Activated T-cell treated with anti-CD3 and anti-CD28 coated beads, Interleukin-2, amount 50 U/mL, for 24 hours (primary cell): ENCODE data around the gene SH3BP4.

Source experiments
- DNase-seq: peaks from one replicate; pipeline ENCODE4 v3.0.0-alpha.2; 2020
- H3K27ac Mint-ChIP-seq: 2 replicates; pipeline ENCODE4 v1.8.0; 2020; ENCODE audit warnings: mild to moderate bottlenecking, mixed read lengths
- H3K27me3 Mint-ChIP-seq: 2 replicates; pipeline ENCODE4 v1.8.0; 2020; ENCODE audit warnings: mixed read lengths
- H3K36me3 Mint-ChIP-seq: 2 replicates; pipeline ENCODE4 v1.8.0; 2020; ENCODE audit warnings: low read depth, mixed read lengths
- H3K4me1 Mint-ChIP-seq: 2 replicates; pipeline ENCODE4 v1.8.0; 2020; ENCODE audit warnings: low read depth, mixed read lengths
- H3K4me3 Mint-ChIP-seq: 2 replicates; pipeline ENCODE4 v1.8.0; 2020; ENCODE audit warnings: mild to moderate bottlenecking, moderate library complexity, mixed read lengths
- H3K9me3 Mint-ChIP-seq: 2 replicates; pipeline ENCODE4 v1.8.0; 2020; ENCODE audit warnings: mixed read lengths

The SH3BP4 gene

DNA sequence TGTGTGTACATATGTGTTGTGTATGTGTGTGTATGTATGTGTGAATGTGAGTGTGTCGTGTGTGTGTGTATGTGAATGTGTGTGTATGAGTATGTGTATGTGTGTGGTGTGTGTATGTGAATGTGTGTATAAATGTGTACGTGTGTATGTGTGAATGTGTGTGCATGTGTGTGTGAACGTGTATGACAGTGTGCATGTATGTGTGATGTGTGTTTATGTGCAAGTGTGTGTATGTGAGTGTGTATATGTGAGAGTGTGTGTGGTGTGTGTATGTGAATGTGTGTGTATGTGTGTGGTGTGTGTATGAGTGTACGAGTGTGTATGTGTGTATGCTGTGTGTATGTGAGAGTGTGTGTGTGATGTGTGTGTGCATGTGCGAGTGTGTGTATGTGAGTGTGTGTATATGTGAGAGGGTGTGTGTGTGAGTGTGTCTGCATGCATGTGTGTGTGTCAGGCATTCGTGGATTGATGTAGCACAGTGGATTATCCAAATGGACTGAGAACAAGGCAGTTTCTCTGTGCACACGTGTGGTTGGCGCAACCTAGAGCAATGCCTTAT, 127.2 kb downstream of the SH3BP4 start:
- Mint-ChIP-seq H3K36me3 (no peaks in the 10 kb centered on the region), H3K4me1 (no peaks in the 10 kb centered on the region), H3K27me3 (peaks cover 10% of the 10 kb centered on the region), H3K27ac (no peak overlapping the region), H3K4me3 (no peak overlapping the region), H3K9me3 (no peaks in the 10 kb centered on the region)
- DNase-seq = no peak

DNA sequence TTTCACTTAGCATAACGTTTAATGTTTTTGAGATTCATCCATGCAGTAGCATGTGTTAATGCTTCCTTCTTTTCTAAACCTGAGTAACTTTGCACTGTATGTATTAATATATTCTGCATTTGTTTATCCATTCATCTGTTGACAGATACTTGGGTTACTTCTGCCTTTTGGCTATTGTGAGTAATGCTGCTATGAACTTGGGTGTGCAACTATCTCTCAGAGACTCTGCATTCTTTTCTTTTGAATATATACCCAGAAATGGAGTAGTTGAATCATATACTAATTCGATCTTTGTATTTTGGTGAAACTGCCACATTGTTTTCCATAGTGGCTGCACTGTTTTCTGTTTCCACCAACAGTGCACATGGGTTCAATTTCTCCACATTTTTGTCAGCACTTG, 128.3 kb downstream of the SH3BP4 start:
- H3K9me3 Mint-ChIP-seq = no peaks in the 10 kb centered on the region
- no peaks in the 10 kb centered on the region for H3K36me3 Mint-ChIP-seq
- no peak overlapping the region for H3K27ac Mint-ChIP-seq
- H3K4me1 Mint-ChIP-seq = no peaks in the 10 kb centered on the region
- no peak for DNase-seq
- no peak overlapping the region for H3K4me3 Mint-ChIP-seq
- H3K27me3 Mint-ChIP-seq = peaks cover 18% of the 10 kb centered on the region

DNA sequence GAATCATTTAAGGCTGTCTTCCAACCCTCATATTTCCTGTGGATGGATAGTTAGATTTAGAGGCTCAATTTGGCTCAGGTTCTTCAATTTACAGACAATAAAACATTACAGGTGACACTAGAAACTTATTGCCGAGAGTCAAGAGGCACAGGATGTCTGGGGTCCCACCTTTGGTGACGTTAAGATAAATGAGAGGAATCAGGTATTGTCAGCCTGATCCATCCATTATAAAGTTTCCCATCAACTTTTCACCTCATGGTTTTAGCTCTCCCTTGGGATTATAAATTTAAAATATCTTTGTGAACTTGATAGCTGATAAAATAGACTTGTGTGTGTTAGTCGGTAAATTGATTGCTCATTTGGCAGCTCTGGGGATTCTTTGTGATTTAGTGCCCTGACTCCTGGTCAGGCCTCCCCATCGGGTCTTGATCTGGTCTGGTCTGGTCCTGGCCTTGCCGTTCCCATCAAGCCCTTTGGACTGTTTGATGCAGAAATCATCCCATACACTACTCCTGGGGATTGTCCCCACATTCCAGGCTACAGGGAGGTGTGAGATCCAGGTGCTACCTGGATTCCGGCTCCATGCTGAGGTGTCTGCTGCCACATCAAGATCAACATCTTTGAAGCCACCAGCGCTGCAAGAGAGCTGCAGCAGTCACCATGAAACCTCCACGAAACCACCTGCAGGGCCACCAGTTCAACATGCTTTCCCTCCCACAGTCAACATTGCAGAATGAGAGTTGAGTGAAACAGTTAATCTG, 130.9 kb downstream of the SH3BP4 start:
- no peak overlapping the region for H3K4me3 Mint-ChIP-seq
- no peaks in the 10 kb centered on the region for H3K36me3 Mint-ChIP-seq
- no peak for DNase-seq
- H3K27ac Mint-ChIP-seq = no peak overlapping the region
- no peaks in the 10 kb centered on the region for H3K9me3 Mint-ChIP-seq
- no peaks in the 10 kb centered on the region for H3K4me1 Mint-ChIP-seq
- H3K27me3 Mint-ChIP-seq = peaks cover 34% of the 10 kb centered on the region

DNA sequence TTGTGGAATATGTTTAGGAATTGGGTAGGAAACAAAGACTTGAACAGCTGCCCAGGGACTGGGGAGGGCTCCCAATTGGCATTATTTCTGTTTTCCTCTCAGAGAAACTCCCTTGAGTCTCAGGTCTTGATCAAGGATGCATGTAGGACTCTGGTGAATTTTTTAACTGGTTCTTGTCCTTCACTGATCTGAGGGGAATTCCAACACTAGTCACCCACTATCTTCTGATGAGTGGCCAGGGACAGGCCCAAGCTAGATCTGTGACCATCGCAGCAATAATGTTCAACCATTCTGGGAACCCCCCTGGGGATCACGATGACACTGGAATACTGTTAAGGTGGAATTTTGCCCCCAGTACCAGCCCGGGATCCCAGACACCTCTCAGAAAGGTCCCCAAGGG, 132.0 kb downstream of the SH3BP4 start:
- DNase-seq = no peak
- H3K27ac Mint-ChIP-seq = no peak overlapping the region
- no peaks in the 10 kb centered on the region for H3K9me3 Mint-ChIP-seq

DNA sequence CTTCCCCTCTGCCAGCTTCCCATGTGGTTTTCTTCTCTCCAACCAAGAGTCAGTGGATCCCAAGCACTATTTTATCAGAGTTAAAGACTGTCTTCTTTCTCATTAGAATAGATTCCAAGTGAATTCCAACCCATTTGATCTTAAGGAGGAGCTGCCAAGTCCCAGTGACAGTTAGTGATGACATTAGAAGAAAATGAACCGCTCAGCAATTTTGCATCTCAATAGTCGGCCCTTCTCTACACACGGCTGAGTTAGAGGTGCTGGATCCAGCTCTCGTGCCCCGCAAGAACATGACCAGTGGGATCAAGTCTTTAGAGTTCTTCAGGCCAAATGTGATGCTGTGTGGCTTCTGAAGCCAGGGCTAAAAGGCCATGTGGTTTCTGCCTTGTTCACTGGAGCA, 132.6 kb downstream of the SH3BP4 start:
- Mint-ChIP-seq H3K9me3 (no peaks in the 10 kb centered on the region), H3K27me3 (peaks cover 49% of the 10 kb centered on the region), H3K27ac (no peak overlapping the region), H3K4me1 (no peaks in the 10 kb centered on the region), H3K36me3 (no peaks in the 10 kb centered on the region), H3K4me3 (no peak overlapping the region)
- no peak for DNase-seq

More for the DNA sequence above, 132.0 kb downstream of the SH3BP4 start:
- peaks cover 43% of the 10 kb centered on the region for H3K27me3 Mint-ChIP-seq
- no peaks in the 10 kb centered on the region for H3K36me3 Mint-ChIP-seq
- H3K4me3 Mint-ChIP-seq = no peak overlapping the region
- no peaks in the 10 kb centered on the region for H3K4me1 Mint-ChIP-seq

DNA sequence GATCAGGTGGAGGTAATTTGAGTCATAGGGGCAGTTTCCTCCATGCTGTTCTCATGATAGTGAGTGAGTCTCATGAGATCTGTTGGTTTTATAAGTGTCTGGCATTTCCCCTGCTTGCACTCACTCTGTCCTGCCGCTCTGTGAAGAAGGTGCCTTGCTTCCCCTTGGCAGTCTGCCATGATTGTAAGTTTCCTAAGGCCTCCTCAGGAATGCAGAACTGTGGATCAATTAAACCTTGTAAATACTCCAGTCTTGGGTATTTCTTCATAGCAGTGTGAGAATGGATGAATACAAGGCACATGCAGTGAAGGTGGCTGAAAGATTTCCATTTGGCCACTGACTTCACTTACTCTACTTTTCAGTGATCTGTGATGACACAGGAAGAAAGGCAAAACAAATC, 133.7 kb downstream of the SH3BP4 start:
- Mint-ChIP-seq H3K9me3 (no peaks in the 10 kb centered on the region), H3K4me1 (no peaks in the 10 kb centered on the region), H3K27me3 (peaks cover 49% of the 10 kb centered on the region), H3K36me3 (no peaks in the 10 kb centered on the region), H3K4me3 (no peak overlapping the region), H3K27ac (no peak overlapping the region)
- no peak for DNase-seq

DNA sequence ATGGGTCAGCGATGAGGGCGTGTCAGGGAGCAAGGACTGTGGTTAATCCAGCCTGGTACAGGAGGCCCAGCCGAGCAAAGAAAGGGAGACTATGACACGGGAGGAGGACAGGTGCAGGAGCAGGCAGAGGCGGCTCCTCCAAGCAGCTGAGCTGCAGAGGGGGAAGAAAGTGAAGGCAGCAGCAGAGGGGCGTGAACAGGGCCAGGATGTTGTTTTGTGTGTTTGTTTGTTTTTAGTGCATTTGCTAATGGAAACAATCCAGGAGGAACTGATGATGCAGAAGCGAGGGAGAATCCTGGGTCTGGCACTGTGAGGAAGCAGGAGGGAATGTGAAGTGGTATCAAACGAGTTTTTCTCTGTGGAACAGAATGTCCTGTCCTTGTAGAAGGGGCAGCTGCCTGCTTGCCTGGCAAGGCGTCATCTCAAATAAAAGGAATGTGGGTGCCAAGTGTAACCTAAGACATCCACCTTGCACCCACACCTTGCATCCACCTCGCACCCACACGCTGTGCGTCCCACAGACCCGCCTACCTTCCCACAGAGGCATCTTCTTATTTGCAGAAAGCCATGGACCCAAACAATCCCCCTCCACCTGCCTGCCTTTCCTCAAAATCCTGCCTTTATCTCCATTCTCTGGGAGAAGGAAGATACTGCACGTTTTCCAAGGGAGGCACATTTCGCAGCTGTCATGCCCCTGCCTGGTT, 134.8 kb downstream of the SH3BP4 start:
- peaks cover 53% of the 10 kb centered on the region for H3K27me3 Mint-ChIP-seq
- H3K4me3 Mint-ChIP-seq = no peak overlapping the region
- no peak overlapping the region for H3K27ac Mint-ChIP-seq
- no peak for DNase-seq
- no peaks in the 10 kb centered on the region for H3K36me3 Mint-ChIP-seq
- H3K4me1 Mint-ChIP-seq = no peaks in the 10 kb centered on the region
- no peaks in the 10 kb centered on the region for H3K9me3 Mint-ChIP-seq

DNA sequence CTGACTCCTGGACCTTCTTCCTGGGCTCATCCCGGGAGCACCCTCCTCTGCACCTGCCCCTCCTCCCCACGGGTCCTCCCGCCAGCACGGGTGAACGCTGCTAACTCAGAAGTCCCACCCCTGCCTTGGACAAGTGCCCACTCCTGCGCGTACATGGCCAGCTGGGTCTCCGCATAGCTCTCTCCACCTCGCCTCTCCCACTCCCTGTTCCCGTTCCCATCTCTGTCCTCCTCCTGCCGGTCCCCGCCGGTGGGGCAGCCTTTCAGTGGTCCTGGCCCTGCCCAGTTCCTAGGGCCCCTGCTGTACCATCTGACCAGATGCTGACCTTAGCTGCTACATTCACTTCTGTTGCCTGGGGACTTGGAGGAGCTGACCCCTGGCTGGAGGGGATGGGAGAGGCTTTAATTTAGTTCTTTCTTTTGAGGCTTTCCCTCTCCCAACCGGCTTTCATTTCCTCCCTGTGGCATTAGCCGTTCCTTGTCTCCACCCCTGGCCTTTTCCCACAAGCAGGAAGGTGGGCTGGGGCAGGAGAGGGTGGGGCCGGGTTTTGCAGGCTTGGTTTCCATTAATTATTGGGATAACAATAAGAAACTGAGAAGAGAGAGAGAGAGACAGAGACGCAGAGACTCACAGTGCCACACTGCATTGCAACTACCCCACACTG, 136.1 kb downstream of the SH3BP4 start:
- Mint-ChIP-seq H3K36me3 (no peaks in the 10 kb centered on the region), H3K9me3 (no peaks in the 10 kb centered on the region), H3K27me3 (peaks cover 63% of the 10 kb centered on the region), H3K4me1 (no peaks in the 10 kb centered on the region), H3K27ac (no peak overlapping the region), H3K4me3 (no peak overlapping the region)
- DNase-seq = no peak

DNA sequence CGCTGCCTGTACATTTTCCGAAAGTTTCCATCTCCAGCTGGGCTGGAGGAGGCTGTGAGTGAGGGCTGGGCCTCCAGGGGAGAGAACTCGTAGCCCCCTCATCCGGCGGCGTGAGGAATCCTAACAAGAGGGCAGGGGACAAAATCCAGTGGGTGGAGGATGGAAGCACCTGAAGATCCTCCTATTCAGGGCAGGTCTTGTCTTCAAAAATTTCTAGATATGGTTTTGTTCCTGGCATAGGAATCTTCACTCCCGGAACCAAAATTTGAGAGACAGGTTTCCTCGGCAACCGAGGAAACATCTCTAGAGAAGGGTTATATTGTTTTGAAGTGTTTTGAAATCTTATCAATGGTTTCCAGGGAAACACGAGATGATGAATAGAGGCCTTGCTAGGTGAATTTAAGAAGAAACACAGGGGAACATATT, 136.7 kb downstream of the SH3BP4 start:
- Mint-ChIP-seq H3K4me1 (no peaks in the 10 kb centered on the region), H3K9me3 (no peaks in the 10 kb centered on the region), H3K27ac (no peak overlapping the region), H3K27me3 (peaks cover 61% of the 10 kb centered on the region), H3K36me3 (no peaks in the 10 kb centered on the region), H3K4me3 (no peak overlapping the region)
- DNase-seq = no peak

DNA sequence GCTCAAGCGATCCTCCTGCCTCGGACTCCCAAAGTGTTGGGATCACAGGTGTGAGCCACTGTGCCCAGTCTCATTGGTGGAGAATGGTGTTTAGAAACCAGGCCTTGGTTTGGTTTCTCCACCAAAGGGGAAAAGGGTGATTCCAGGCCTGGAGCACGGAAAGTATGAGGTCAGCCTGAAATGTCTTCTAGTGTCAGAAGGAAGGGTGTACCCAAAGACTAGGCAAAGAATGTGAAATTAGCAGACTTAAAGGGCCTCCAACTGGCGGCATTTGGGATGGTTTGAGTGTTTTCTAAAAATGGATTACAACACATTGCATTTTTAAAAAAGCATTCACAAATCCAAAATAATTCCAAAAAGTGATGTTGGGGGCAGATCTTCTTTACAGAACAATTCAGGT, 139.6 kb downstream of the SH3BP4 start:
- H3K36me3 Mint-ChIP-seq = no peaks in the 10 kb centered on the region

DNA sequence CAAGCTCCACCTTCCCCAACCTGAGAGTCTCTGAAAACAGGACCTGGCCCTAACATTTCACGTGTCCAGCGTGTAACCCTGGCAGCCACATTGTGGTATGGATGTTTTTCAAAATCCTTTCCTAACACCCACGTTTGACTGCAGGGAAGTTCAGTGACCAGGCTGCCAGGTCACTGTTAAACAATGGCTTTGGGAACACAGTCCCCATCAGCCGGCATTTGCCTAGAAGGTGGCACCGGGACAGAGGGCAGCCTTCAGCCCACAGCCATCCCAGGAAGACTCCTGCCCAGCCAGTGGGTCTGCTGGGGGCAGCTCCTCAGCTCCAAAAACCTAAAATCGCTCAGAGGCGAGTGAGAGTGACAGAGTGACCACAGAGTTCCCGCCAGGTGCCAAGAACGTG, 140.2 kb downstream of the SH3BP4 start:
- no peak for DNase-seq
- no peaks in the 10 kb centered on the region for H3K9me3 Mint-ChIP-seq
- H3K4me1 Mint-ChIP-seq = no peaks in the 10 kb centered on the region
- H3K27ac Mint-ChIP-seq = no peak overlapping the region
- peaks cover 60% of the 10 kb centered on the region for H3K27me3 Mint-ChIP-seq
- no peaks in the 10 kb centered on the region for H3K36me3 Mint-ChIP-seq
- no peak overlapping the region for H3K4me3 Mint-ChIP-seq

More for the DNA sequence above, 139.6 kb downstream of the SH3BP4 start:
- no peak overlapping the region for H3K27ac Mint-ChIP-seq
- no peaks in the 10 kb centered on the region for H3K4me1 Mint-ChIP-seq
- no peak overlapping the region for H3K4me3 Mint-ChIP-seq
- H3K9me3 Mint-ChIP-seq = no peaks in the 10 kb centered on the region
- peaks cover 57% of the 10 kb centered on the region for H3K27me3 Mint-ChIP-seq
- DNase-seq = no peak

DNA sequence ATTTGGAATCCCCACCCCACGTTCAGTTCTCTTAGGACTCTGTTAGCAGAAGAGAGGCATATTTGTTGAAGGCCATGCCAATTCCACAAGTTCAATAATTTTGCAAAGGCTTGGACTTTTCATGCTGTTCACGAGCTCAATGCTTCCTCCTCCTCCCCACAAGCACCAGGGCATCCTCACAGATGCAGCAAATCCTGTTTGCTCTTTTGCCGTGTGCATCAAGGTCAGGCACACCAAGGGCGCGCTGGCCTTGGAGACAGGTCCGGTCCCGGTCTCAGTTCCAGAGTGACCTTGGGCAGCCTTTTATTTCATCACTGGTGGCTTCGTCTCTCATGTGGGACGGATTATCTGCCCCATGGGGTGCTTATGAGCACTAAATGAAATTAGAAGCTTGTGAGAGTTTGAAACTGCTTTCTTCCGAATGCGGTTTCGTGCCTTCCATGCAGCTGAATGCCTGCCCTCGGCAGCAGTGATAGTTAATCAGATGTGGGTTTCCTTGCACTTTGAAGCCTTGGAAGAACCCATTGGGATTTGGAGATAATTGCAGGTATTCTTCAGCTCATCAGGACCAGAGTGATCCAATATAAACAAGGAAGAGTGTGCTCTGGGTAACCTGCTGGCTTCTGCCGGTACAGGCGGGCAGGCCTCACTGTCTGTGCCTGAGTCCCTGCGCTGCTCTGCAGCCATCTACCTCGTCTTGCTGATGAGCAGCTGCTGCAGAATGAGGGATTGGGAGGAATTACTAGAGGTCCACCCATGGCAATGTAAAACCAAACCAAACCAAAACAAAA, 140.8 kb downstream of the SH3BP4 start:
- Mint-ChIP-seq H3K4me1 (no peaks in the 10 kb centered on the region), H3K27me3 (peaks cover 60% of the 10 kb centered on the region), H3K27ac (no peak overlapping the region), H3K36me3 (no peaks in the 10 kb centered on the region), H3K4me3 (no peak overlapping the region), H3K9me3 (no peaks in the 10 kb centered on the region)
- DNase-seq = no peak

DNA sequence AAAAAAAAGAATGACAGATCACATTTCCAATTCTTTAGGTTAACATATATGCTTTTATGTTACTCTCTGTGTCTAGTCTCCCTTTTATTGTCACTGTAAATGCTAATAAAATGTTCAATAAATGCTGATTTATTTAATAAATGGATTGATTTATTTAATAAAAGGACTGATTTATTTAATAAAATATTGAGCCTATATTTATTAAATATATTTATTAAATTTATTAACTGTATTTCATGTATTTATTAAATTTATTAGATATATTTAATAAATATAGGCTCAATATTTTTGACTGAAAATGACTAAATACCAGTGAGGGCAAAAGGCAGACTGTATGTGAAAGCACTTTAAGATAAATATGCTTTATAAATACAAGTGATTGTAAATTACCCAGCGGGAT, 142.6 kb downstream of the SH3BP4 start:
- no peak overlapping the region for H3K4me3 Mint-ChIP-seq
- H3K4me1 Mint-ChIP-seq = no peaks in the 10 kb centered on the region
- no peak for DNase-seq
- H3K27me3 Mint-ChIP-seq = peaks cover 43% of the 10 kb centered on the region
- no peak overlapping the region for H3K27ac Mint-ChIP-seq
- no peaks in the 10 kb centered on the region for H3K36me3 Mint-ChIP-seq
- H3K9me3 Mint-ChIP-seq = no peaks in the 10 kb centered on the region

DNA sequence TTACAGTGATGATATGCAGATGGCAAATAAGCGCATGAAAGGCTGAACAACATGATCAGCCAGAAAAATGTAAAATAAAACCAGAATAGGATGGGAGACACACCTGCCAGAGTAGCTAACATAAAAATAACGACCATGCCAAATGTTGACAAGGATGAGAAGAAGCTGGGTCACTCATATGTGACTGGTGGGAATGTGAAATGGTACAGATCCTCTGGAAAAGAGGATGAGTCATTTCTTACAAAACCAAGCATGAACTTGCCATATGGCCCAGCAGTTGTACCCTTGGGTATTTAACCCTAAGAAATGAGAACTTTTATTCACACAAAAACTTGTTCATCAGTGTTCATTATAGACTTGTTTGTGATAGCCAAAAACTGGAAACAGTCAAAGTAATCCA, 143.8 kb downstream of the SH3BP4 start:
- Mint-ChIP-seq H3K36me3 (no peaks in the 10 kb centered on the region), H3K27me3 (peaks cover 43% of the 10 kb centered on the region), H3K27ac (no peak overlapping the region), H3K9me3 (no peaks in the 10 kb centered on the region), H3K4me3 (no peak overlapping the region), H3K4me1 (no peaks in the 10 kb centered on the region)
- no peak for DNase-seq
